Right lobe of liver (tissue), 4 donors: ENCODE data around the gene CUEDC1.

Source experiments
- POLR2A ChIP-seq: fragments of 450-650 bp; IDR thresholded peaks from one replicate; pipeline ENCODE4 v1.6.1; 2017; ENCODE audit warnings: antibody characterized with exemption, mild to moderate bottlenecking
- TF ChIP-seq, protein P1 (sequence below), 4 donors: fragments of 200-600 bp in 3 of 4; fragments of 450-650 bp in 1 of 4; IDR thresholded peaks; one replicate each; pipeline versions ENCODE4 v1.5.1 to v1.8.0; 2016 to 2022; ENCODE audit warnings: antibody characterized with exemption in 4 of 4, mild to moderate bottlenecking in 2 of 4
- donor health status: DM: no; HTN: no; CAD: no.
- donor health status: DM: no; HTN: no; CAD: no.
- donor health status: DM: no; HTN: yes; CAD: no.

DNA sequence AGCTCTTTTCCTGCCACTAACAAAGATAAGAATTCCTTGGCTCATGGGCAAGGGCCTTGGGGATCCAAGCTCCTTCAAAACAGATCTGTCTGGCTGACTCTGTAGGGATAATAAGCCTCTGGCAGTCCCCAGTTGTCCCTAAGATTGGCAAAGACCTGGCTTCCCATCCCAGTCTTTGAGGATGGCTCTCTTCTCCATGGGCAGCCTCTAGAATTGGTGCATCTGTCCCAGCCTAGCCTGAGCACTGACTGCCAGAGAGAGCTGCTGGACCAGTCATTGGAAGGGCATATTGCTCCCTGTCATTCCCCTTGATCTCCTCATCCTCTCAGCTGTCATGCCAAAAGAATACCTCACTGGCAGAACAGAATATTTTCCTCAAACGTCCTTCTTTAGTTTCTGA is 13.2 kb upstream of the CUEDC1 start:
- TF ChIP-seq, protein P1, sequence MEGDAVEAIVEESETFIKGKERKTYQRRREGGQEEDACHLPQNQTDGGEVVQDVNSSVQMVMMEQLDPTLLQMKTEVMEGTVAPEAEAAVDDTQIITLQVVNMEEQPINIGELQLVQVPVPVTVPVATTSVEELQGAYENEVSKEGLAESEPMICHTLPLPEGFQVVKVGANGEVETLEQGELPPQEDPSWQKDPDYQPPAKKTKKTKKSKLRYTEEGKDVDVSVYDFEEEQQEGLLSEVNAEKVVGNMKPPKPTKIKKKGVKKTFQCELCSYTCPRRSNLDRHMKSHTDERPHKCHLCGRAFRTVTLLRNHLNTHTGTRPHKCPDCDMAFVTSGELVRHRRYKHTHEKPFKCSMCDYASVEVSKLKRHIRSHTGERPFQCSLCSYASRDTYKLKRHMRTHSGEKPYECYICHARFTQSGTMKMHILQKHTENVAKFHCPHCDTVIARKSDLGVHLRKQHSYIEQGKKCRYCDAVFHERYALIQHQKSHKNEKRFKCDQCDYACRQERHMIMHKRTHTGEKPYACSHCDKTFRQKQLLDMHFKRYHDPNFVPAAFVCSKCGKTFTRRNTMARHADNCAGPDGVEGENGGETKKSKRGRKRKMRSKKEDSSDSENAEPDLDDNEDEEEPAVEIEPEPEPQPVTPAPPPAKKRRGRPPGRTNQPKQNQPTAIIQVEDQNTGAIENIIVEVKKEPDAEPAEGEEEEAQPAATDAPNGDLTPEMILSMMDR (IDR thresholded peaks at IDR 0.05) = no peak
- no peak for TF ChIP-seq POLR2A
